ENCODE results near the gene KLF11. TPM values are rescaled to one million over a fixed set of nuclear protein-coding genes. Genes with fewer than 3 reads are reported as not detected.
"Not testable (repeated sequence)": the region's sequence is repeated elsewhere in the genome, so short reads cannot be mapped to it uniquely, and the experiment has no call there.

Gene KLF11
- total and polyA plus RNA-seq, 2 donors (not counting 3 experiments of a cell fraction or from before 2014, with no cell fraction given) = 10.5 to 11.3 TPM

DNA sequence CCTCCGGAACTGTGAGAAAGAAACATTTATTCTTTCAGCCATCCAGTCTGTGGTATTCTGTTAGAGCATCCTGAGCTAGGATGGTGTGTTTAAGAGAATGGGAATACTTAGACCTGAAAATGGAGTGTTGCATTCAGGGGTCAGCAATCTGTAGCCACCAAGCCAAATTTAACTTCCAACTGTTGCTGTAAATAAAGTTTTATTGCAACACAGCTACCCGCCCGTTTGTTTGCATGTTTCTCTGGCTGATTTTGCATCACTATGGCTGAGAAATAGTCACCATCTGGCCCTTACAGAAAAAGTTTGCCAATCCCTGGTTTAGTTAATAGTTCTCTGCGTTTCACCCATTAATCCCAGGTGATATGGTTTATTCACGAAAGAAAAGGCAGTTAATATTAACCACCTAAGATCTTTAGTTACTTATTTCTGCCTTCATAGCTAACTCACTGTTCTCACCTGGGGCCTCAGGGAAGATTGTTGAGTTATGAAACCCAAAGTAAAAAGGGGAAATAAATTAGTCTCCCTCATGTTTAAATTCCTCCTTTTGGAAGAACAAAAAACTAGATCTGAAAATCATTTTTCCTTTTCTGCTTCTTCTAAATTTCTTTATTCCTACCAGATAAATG is 46.3 kb downstream of the KLF11 start:
- POLR2A ChIA-PET = no interaction called here
- FAIRE-seq = peak; percentile 44
- no peaks in the 10 kb centered on the region for H3K4me1 ChIP-seq (ENCODE audit: control insufficient read depth, extremely low read depth, insufficient read depth, low read length)
- CTCF ChIA-PET = interaction anchor here (0.9 to 20.2 kb wide), 4 partner anchors 7 to 345 kb away, joined by 3 to 485 read pairs (median 10); partner anchors contain the start of gene CYS1
- intact Hi-C loops (cut with micrococcal nuclease) = no loop called here
- no peaks in the 10 kb centered on the region for H3K79me2 ChIP-seq (ENCODE audit: control insufficient read depth, insufficient read depth, low read length)
- H3K36me3 ChIP-seq (ENCODE audit: control insufficient read depth in 2 of 2, extremely low read depth in 1 of 2, insufficient read depth in 2 of 2, low read length in 2 of 2) = no peaks in the 10 kb centered on the region
- TF ChIP-seq EZH2 (IDR thresholded peaks at IDR 0.05; ENCODE audit: borderline replicate concordance, low read depth, low read length, severe bottlenecking) (no peak), GATA2 (IDR thresholded peaks at IDR 0.05; ENCODE audit: insufficient read depth, insufficient read length, low read depth, low read length) (no peak)
- TF ChIP-seq, protein P1, sequence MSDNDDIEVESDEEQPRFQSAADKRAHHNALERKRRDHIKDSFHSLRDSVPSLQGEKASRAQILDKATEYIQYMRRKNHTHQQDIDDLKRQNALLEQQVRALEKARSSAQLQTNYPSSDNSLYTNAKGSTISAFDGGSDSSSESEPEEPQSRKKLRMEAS (IDR thresholded peaks at IDR 0.05; ENCODE audit: insufficient read depth, insufficient read length) = no peak
- H3K4me3 ChIP-seq (replicated peaks in 1 of 3; ENCODE audit: insufficient read depth in 1 of 3, low read depth in 1 of 3, low read length in 3 of 3) = no peak overlapping the region
- H3K9me3 ChIP-seq (replicated peaks; ENCODE audit: control insufficient read depth, insufficient read depth, low read length) = no peaks in the 10 kb centered on the region
- H3K27me3 ChIP-seq (ENCODE audit: control insufficient read depth in 2 of 2, insufficient read depth in 2 of 2, low read length in 2 of 2) = peaks cover 29 to 38% of the 10 kb centered on the region in 2 experiments
- dilution Hi-C loops (cut with MboI; ENCODE audit: extremely low pct_ligation_motif_present, low sequenced_read_pairs) = no loop called here
- H3K9me1 ChIP-seq (replicated peaks; ENCODE audit: control insufficient read depth, extremely low read depth, insufficient read depth, low read length) = no peaks in the 10 kb centered on the region
- no TSS peak for BruUV-seq (replicated peaks)
- H2AFZ ChIP-seq (ENCODE audit: low read depth, low read length) = no peak overlapping the region
- no peaks in the 10 kb centered on the region for H4K20me1 ChIP-seq (replicated peaks; ENCODE audit: control insufficient read depth, extremely low read depth, insufficient read depth, low read length)
- no peak for DNase-seq (ENCODE audit: low read depth, low spot score)
- no peak overlapping the region for H3K27ac ChIP-seq (ENCODE audit: insufficient read depth, low read depth, low read length)
- no peak overlapping the region for H3K4me2 ChIP-seq (ENCODE audit: insufficient read depth, low read length)
- H3K9ac ChIP-seq (replicated peaks; ENCODE audit: extremely low read depth, insufficient read depth, low read length) = no peak overlapping the region

DNA sequence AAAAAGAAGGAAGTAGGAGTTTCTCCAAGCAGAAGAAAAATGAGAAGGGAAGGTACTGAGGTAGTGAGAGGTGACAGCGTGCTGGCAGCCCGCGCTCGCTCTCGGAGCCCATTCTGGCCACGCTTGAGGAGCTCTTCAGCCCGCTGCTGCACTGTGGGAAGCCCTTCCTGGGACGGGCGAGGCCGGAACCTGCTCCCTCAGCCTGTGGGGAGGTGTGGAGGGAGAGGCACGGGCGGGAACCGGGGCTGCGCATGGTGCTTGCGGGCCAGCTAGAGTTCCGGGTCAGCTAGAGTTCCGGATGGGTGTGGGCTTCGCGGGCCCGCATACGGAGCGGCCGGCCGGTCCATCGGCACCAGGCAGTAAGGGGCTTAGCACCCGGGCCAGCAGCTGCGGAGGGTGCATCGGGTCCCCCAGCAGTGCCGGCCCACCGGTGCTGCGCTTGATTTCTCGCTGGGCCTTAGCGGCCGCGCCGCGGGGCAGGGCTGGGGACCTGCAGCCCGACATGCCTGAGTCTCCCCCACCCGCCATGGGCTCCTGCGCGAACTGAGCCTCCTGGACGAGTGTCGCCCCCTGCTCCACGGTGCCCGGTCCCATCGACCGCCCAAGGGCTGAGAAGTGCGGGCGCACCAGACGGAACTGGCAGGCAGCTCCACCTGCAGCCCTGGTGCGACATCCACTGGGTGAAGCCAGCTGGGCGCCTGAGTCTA is 48.0 kb downstream of the KLF11 start:
- Histone ChIP-seq H3K4me1 (ENCODE audit: control insufficient read depth, extremely low read depth, insufficient read depth, low read length) (no peaks in the 10 kb centered on the region), H3K9ac (replicated peaks; ENCODE audit: extremely low read depth, insufficient read depth, low read length) (no peak overlapping the region), H3K9me3 (replicated peaks; ENCODE audit: control insufficient read depth, insufficient read depth, low read length) (no peaks in the 10 kb centered on the region), H3K4me3 (replicated peaks in 1 of 3; ENCODE audit: insufficient read depth in 1 of 3, low read depth in 1 of 3, low read length in 3 of 3) (no peak overlapping the region), H3K4me2 (ENCODE audit: insufficient read depth, low read length) (no peak overlapping the region), H3K27ac (ENCODE audit: insufficient read depth, low read depth, low read length) (no peak overlapping the region), H4K20me1 (replicated peaks; ENCODE audit: control insufficient read depth, extremely low read depth, insufficient read depth, low read length) (no peaks in the 10 kb centered on the region), H3K9me1 (replicated peaks; ENCODE audit: control insufficient read depth, extremely low read depth, insufficient read depth, low read length) (no peaks in the 10 kb centered on the region), H3K79me2 (ENCODE audit: control insufficient read depth, insufficient read depth, low read length) (no peaks in the 10 kb centered on the region), H2AFZ (ENCODE audit: low read depth, low read length) (no peak overlapping the region), H3K36me3 (ENCODE audit: control insufficient read depth in 2 of 2, extremely low read depth in 1 of 2, insufficient read depth in 2 of 2, low read length in 2 of 2) (no peaks in the 10 kb centered on the region), H3K27me3 (ENCODE audit: control insufficient read depth in 2 of 2, insufficient read depth in 2 of 2, low read length in 2 of 2) (peaks cover 21 to 33% of the 10 kb centered on the region in 2 experiments)
- no peak for TF ChIP-seq FOS (IDR thresholded peaks at IDR 0.05; ENCODE audit: borderline replicate concordance, insufficient read depth, low read length)
- no peak for TF ChIP-seq GATA2 (IDR thresholded peaks at IDR 0.05; ENCODE audit: insufficient read depth, insufficient read length, low read depth, low read length)
- peak; percentile 85 for TF ChIP-seq EZH2 (IDR thresholded peaks at IDR 0.05; ENCODE audit: borderline replicate concordance, low read depth, low read length, severe bottlenecking)
- TF ChIP-seq, protein P2, sequence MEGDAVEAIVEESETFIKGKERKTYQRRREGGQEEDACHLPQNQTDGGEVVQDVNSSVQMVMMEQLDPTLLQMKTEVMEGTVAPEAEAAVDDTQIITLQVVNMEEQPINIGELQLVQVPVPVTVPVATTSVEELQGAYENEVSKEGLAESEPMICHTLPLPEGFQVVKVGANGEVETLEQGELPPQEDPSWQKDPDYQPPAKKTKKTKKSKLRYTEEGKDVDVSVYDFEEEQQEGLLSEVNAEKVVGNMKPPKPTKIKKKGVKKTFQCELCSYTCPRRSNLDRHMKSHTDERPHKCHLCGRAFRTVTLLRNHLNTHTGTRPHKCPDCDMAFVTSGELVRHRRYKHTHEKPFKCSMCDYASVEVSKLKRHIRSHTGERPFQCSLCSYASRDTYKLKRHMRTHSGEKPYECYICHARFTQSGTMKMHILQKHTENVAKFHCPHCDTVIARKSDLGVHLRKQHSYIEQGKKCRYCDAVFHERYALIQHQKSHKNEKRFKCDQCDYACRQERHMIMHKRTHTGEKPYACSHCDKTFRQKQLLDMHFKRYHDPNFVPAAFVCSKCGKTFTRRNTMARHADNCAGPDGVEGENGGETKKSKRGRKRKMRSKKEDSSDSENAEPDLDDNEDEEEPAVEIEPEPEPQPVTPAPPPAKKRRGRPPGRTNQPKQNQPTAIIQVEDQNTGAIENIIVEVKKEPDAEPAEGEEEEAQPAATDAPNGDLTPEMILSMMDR (IDR thresholded peaks at IDR 0.05; ENCODE audit: extremely low read depth in 1 of 2, insufficient read depth in 1 of 2, low read depth in 1 of 2, low read length in 2 of 2) = no peak
- ChIA-PET POLR2A (no interaction called here), CTCF (interaction anchor here (0.6 to 20.2 kb wide), 5 partner anchors 8 to 344 kb away, joined by 3 to 485 read pairs (median 5); no protein-coding TSS in a partner anchor)
- intact Hi-C loops (cut with micrococcal nuclease) = no loop called here
- DNase-seq (ENCODE audit: low read depth, low spot score) = no peak
- FAIRE-seq = no peak
- BruUV-seq (replicated peaks) = no TSS peak
- dilution Hi-C loops (cut with MboI; ENCODE audit: extremely low pct_ligation_motif_present, low sequenced_read_pairs) = no loop called here

DNA sequence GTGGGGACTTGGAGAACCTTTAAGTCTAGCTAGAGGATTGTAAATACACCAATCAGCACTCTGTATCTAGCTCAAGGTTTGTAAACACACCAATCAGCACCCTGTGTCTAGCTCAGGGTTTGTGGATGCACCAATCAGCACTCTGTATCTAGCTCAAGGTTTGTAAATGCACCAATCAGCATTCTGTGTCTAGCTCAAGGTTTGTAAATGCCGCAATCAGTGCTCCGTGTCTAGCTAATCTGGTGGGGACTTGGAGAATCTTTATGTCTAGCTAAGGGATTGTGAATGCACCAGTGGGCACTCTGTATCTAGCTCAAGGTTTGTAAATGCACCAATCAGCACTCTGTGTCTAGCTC is 48.5 kb downstream of the KLF11 start:
- H3K4me2 ChIP-seq (ENCODE audit: insufficient read depth, low read length); intact Hi-C loops (cut with micrococcal nuclease); H3K4me1 ChIP-seq (ENCODE audit: control insufficient read depth, extremely low read depth, insufficient read depth, low read length); H3K4me3 ChIP-seq (replicated peaks in 1 of 3; ENCODE audit: insufficient read depth in 1 of 3, low read depth in 1 of 3, low read length in 3 of 3); H4K20me1 ChIP-seq (replicated peaks; ENCODE audit: control insufficient read depth, extremely low read depth, insufficient read depth, low read length); dilution Hi-C loops (cut with MboI; ENCODE audit: extremely low pct_ligation_motif_present, low sequenced_read_pairs); H3K36me3 ChIP-seq (ENCODE audit: control insufficient read depth in 2 of 2, extremely low read depth in 1 of 2, insufficient read depth in 2 of 2, low read length in 2 of 2); POLR2A ChIA-PET; BruUV-seq (replicated peaks); H3K9me1 ChIP-seq (replicated peaks; ENCODE audit: control insufficient read depth, extremely low read depth, insufficient read depth, low read length); DNase-seq (ENCODE audit: low read depth, low spot score); H3K9me3 ChIP-seq (replicated peaks; ENCODE audit: control insufficient read depth, insufficient read depth, low read length); FAIRE-seq; H3K79me2 ChIP-seq (ENCODE audit: control insufficient read depth, insufficient read depth, low read length); H3K27ac ChIP-seq (ENCODE audit: insufficient read depth, low read depth, low read length); H2AFZ ChIP-seq (ENCODE audit: low read depth, low read length); H3K9ac ChIP-seq (replicated peaks; ENCODE audit: extremely low read depth, insufficient read depth, low read length): not testable (repeated sequence)
- peaks cover 21 to 33% of the 10 kb centered on the region in 2 experiments for H3K27me3 ChIP-seq (ENCODE audit: control insufficient read depth in 2 of 2, insufficient read depth in 2 of 2, low read length in 2 of 2)
- CTCF ChIA-PET = interaction anchor here (0.6 to 20.2 kb wide), 6 partner anchors 9 to 343 kb away, joined by 3 to 485 read pairs (median 4); no protein-coding TSS in a partner anchor

All from endothelial cell of umbilical vein (primary cell).